ENCODE data around the gene OR10K2.

The OR10K2 gene

DNA sequence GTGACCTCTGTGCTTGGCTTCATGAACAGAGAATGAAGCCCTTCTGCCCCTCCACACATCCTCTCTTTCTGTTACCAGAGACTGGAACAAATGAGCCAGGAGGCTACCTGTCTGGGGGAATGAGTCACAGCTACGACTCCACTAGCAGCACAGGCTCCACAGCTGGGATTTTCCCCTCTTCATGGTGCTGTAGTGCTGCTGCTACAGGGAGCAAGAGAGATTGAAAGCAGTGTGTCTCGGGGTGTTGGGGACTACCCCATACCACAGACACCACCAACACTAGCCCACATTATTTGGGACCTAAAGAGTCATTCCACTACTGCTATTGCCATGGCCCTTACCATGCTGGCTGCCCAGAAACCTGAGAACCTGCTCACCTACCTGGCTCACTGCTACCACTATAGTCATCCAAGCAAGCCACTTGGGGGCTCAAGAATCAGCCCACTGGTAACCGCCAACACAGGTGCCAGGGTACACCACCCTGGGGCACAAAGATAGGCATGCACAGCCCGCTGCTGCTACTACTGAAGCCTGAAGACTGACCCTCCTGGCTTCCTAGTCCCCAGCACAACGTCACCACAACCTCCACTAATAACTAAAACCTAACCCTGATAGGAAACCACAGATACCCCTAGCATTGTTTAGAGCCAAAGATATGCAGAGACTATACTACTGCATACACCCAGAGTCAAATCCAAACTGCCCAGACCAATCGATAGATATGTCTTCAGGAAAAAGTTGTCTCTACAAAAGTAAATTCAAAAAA lies 54.7 kb downstream of the OR10K2 start:
- no peak for DNase-seq (ENCODE audit: low read depth)

Data from T-helper 22 cell (primary cell).